T1000 (cell line): ENCODE results near the gene PRAMEF12.
"Not testable (repeated sequence)": the region's sequence is repeated elsewhere in the genome, so short reads cannot be mapped to it uniquely, and the experiment has no call there.

Experiments used
- DNase-seq: peaks from one replicate; lab custom pipeline; 2025; ENCODE audit warnings: mixed read lengths; lab: John Stamatoyannopoulos, UW

PRAMEF12 gene

DNA sequence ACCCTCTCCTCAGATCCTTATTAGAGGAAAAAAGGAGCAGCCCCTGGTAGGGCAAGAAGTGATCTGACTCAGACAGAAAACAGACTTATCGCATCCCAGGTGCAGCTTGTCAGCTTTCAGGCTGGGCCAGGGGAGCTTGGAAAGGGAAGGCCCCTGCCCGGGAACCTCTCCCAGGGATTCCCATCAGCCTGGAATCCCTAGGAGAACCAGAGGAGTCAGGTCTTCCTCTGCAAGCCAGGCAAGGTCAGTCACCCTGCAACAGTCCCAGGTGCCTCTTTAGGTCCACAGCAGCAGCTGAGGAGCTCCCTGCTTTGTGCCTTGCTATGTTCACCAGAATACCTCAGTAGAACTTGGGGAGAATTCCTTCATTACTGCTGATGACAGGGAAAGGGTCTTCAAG, 2.9 kb upstream of the PRAMEF12 start:
- DNase-seq: no peak

DNA sequence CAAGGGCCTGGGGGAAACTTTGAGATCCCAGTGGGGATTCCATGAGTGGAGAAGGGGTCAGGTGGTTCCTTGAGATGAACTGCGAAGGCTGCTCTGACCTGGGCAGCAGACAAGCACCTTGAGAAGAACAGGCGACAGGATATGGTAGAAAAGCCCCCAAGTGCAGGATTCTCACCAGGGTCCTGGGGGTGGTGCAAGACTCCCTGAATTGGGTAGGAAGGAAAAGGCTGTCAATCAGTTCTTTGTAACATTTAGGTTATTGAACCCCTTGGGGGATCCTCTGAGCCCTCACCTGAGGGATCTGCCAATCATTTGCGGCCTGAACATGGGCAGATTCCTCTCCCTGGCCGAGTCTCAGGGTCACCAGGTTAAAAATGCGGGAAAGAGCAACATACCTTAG, 2.4 kb upstream of the PRAMEF12 start:
- DNase-seq: no peak

DNA sequence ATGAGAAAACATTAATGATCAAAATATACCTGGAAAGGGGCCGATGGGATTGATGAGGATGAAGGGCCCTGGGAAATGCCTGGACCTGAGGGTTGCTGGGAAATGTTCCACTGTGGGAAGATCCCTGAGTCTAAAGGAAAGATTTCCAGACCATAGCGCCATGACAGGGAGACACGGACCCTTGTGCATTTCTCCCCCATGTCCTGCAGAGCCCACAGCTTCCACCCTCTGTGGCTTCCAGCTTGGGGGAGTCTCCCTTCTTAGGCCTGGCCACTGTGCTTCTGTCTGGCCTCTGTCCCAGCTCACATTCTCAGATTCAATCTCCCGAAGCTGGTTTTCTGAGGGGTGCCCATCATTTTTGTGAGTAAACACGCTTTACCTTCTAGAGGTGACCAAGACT, 1.0 kb upstream of the PRAMEF12 start:
- no peak for DNase-seq

- DNase-seq: no peak
Observed at GRCh38 chr1:12774801-12775345, 1.3 kb downstream of the PRAMEF12 start.

GRCh38 chr1:12775443-12775842, 1.9 kb downstream of the PRAMEF12 start:
- no peak for DNase-seq

DNA sequence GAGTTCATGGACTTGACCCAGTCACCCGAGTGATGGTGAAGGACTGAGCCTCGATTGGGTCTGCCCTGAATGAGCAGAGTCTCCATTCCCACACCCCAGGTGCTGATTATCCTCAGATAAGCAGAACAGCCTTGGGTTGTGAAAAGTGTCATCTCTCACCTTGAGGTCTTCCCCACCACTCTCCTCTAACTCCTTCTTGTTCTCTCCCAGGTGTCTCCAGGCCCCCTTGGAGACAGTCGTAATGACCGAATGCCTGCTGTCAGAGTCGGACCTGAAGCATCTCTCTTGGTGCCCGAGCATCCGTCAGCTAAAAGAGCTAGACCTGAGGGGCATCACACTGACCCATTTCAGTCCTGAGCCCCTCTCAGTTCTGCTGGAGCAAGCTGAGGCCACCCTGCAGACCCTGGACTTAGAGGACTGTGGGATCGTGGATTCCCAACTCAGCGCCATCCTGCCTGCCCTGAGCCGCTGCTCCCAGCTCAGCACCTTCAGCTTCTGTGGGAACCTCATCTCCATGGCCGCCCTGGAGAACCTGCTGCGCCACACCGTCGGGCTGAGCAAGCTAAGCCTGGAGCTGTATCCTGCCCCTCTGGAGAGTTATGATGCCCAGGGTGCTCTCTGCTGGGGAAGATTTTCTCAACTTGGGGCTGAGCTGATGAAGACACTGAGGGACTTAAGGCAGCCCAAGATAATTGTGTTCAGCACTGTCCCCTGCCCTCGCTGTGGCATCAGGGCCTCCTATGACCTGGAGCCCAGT, 3.4 kb downstream of the PRAMEF12 start:
- no peak for DNase-seq

DNA sequence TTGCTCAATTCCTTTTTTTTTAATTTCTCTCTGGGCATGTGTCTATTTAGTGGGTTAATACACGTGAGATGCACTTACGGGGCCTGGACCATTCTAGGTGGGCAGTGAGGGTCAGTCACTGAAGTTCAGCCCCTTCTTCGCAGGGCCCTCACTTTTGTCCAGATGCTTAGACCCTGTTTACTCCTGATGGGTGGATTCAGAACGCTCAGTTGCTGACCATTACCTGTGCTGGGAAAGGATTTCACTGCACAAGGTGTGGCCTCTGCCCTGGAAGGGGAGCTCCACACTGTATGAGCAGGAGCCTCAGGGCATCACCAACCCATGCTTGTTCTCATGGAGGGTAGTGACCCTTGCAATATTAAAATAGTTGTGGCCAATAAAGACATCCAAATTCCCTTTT, 4.5 kb downstream of the PRAMEF12 start:
- DNase-seq: no peak

DNA sequence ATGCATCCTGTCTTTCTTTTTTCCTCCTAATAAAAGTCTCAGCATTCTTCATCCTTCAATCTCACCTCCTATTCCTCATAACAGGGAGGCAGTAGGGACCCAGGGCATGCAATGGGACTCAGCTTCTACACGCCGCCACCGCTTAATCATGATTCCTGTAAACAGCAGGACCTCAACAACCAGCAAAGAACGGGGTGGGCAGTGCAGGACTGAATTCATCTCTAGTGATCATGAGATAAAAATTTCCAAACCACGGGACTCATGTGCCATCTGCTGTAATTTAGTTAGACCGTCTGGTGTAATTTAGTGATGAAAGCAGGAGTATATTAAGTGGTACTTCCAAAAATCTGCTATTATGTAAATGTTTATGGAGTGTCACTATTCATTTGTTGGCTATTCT, 5.4 kb downstream of the PRAMEF12 start:
- no peak for DNase-seq

- not testable (repeated sequence) for DNase-seq
Observed at GRCh38 chr1:12781488-12781887, 8.0 kb downstream of the PRAMEF12 start.

- not testable (repeated sequence) for DNase-seq
Observed at GRCh38 chr1:12783783-12784182, 10.2 kb downstream of the PRAMEF12 start.

- not testable (repeated sequence) for DNase-seq
Observed at GRCh38 chr1:12784729-12785128, 11.2 kb downstream of the PRAMEF12 start.

GRCh38 chr1:12791097-12791496, 17.6 kb downstream of the PRAMEF12 start, which contains the start of gene PRAMEF1:
Gene PRAMEF1, plus strand, starts transcription at chr1:12791397. Its CDS starts 1,831 bp downstream, at chr1:12793228.
- not testable (repeated sequence) for DNase-seq

DNA sequence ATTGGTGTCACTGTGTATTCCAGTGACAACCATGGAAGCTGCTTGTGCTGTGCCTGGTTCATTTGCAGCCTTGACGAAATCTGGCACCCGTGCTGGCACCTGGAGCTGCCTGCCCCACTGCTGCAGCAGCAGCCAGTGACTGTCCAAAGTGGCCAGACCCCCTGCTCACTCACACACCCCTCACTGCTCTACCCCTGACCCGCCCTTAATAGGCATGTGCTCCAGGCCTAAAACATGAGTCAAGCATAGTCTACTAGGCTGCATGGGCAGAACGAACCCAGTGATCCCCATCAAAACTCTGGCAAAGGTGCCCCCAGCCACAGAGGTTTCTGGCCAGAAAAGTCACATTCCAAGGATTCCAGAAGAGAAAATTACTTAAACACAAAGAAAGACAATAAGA, 25.4 kb downstream of the PRAMEF12 start:
- no peak for DNase-seq

GRCh38 chr1:12799730-12800129, 26.2 kb downstream of the PRAMEF12 start:
- DNase-seq: no peak

DNA sequence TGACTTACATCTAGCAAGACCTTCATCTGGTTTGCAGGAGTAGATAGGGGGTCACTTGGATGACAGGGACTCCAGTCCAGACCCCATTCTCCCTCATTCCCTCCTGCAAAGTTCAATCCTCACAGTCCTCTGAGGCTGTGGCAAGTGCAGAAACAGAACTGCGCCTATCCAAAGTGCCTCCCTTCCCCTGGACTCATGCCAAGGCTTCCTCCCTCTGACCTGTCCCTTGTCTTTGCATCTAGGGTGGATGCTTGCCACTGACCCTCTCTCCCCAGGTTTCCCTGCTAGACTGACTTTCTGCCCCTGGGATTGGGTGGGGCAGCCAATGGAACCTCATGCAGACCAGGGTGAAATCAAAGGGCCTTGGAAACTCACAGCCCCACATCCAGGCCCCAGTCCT, 36.4 kb downstream of the PRAMEF12 start:
- no peak for DNase-seq

DNA sequence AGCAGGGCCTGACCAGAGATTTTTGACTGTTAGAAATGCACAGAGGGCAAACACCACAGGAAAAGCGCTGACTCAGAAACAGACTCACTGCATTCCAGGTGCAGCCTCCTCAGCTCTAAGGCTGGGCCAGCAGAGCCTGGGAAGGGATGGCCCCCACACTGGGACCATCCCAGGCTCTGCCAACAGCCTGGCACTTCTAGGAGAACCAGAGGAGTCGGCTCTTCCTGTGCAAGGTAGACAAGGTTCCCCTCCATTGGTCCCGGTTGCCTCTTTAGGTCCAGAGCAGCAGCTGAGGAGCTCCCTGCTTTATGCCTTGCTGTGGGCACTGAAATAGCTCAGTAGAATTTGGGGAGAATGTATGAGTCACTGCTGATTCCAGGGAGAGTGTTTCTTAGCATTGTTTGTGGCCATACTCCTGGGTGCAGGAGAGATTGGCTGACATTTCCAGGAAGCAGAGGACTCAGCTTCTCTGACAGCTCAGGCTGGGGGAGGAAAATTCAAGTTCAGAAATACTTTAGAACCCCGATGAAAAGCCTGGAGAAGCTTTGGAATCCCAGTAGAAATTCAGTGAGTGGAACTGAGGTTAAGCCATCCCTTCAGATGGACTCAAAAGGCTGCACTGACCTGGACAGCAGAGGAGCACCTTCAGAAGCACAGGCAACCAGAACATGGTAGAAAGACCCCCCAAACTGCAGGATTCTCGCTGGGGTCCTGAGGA, 37.3 kb downstream of the PRAMEF12 start:
- no peak for DNase-seq

GRCh38 chr1:12811409-12811784, 37.9 kb downstream of the PRAMEF12 start:
- DNase-seq: no peak

DNA sequence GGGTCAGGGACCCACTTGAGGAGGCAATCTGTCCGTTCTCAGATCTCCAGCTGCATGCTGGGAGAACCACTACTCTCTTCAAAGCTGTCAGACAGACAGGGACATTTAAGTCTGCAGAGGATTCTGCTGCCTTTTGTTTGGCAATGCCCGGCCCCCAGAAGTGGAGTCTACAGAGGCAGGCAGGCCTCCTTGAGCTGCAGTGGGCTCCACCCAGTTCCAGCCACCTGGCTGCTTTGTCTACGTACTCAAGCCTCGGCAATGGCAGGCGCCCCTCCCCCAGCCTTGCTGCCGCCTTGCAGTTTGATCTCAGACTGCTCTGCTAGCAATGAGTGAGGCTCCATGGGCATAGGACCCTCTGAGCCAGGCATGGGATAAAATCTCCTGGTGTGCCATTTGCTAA, 45.5 kb downstream of the PRAMEF12 start:
- DNase-seq: not testable (repeated sequence)
